HG03521 (cell line): ENCODE data around the gene RAB29.

Source experiments
- ATAC-seq: cut with Tn5 transposase; IDR thresholded peaks from one replicate; pipeline ENCODE4 v1.9.1; 2021; ENCODE audit warnings: mild to moderate bottlenecking, moderate library complexity; ENCODE audit not compliant: unreplicated experiment

Gene RAB29

DNA sequence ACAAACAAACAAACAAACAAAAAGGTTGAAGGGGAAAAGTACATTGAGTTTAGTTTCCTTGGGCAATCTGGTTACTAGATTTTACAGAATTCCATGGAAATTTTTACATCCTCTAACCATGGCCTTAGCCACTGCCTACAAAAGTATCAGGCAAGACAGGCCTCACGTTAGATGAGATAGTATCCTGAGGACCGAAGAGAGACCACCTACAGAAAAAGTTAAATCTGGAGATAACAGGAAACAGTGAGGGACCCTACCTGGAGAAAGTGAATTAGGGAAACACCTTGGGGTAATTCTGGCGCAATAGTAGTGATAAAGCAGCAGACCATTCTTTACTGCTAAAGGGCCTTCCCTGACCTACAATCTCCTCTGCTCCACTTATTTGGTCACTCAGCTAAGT, 8.7 kb downstream of the RAB29 start:
- ATAC-seq = no peak

DNA sequence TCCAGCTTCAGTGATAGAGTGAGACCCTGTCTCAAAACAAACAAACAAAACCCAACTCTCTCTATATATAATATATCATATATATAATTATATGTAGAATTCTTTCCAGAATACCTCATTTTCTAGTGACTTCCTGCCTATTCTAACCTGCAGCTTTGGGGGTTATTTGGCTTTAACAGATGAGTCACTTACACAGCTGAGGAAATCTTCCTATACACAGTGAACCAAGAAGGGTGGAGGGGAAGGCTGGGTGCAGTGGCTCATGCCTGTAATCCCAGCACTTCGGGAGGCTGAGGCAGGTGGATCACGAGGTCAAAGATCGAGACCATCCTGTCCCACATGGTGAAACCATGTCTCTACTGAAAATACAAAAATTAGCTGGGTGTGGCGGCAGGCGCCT, 9.2 kb downstream of the RAB29 start:
- ATAC-seq = no peak

DNA sequence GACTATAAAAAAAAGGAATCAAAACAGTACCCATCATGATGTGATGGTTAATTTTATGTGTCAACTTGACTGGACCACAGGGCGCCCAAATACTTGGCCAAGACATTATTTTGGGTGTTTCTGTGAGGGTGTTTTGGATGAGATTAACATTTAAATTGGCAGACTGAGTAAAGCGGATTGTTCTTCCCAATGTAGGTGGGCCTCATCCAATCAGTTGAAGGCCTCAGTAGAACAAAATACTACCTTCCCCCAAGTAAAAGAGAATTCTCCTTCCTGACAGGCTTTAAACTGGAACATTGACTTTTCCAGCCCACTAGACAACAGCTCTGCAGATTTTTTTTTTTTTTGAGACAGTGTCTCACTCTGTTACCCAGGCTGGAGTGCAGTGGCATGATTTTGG, 10.7 kb downstream of the RAB29 start:
- ATAC-seq = no peak

DNA sequence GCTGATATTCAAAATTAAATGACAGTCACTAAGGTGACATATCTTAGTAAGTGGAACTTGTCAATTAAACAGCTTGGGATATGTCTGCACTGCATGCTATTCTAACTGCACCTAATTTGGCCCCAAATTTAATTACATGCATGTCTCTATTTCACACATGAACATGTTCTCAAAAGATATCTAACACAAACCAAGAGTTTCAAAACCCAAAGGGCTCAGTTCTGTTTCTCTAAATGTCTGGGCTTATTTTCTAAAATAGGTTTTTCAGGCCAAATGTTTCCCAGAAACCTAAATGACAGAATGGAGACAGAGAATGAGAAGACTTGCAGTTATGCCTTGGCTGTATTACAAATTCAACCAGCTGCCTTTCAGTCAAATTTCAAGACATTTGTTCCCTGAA, 11.3 kb downstream of the RAB29 start:
- ATAC-seq = no peak

DNA sequence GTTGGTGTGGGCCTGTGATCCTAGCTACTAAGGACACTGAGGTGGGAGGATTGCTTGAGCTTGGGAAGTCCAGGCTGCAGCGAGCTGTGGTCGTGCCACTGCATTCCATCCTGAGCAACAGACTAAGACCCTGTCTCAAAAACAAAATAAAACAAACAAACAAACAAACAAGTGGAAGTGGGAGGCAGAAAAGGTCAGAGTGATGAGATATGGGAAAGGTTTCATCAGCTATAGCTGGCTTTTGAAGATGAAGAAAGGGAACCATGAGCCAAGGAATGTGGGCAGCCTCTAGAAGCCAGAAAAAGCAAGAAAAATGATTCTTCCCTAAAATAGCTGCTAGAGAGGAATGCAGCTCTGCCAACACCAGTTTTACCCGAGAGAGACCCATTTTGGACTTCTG, 14.7 kb downstream of the RAB29 start:
- ATAC-seq = no peak

DNA sequence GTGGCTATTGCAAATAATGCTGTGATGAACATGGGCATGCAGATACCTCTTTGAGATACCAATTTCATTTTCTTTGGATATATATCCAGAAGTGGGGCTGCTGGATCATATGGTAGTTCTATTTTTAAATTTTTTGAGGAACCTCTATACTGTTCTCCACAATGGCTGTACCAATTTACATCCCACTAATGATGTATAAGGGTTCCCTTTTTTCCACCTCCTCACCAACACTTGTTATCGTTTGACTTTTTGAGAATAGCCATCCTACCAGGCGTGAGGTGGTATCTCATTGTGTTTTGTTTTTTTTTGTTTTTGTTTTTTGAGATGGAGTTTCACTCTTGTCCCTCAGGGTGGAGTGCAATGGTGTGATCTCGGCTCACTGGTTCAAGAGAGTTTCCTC, 18.7 kb downstream of the RAB29 start:
- no peak for ATAC-seq

DNA sequence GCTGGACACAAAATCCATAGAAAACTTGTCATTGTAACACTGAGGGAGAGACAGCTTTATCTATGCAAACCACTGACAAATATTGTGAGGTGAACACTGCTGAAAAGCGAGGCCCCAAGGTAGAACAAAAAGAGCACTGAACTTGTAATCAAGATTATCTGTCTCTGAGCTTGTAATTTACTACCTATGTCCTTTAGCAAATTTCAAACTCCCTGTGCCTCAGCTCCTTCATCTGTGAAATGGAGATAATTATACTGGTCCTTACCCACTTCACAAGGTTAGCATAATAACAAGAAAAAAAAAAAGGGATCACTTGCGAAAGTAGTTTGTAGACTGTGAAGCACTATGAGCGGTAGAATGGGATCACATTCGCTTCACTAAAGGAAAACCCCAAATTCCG, 20.4 kb downstream of the RAB29 start:
- no peak for ATAC-seq

DNA sequence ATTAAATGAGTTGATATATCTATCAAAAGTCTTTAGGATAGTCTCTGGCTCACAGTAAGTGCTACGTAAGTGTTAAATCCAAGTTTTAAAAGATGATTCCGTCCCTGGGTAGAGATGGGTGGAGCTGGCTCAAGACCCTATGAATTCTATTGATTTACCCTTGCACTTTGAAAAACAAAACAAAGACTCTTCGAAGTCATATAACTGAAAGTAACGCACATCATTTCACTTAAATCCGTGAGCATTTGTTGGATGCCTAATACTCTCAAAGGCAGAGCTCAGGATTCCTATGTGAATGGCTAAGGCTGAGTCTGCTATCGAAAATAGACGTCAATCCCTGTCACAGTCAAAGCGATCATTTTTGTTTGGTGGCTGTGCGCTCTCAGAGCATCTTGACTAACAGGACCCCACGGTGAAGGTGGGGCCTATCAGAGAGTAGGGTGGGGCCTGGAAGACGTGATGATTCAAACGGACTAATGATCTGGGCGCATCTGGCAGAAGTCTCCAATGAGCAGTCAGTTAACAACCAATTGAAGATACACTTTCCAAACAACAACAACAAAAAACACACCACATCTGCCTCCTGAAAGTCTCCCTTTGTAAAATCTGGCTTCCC, 24.1 kb downstream of the RAB29 start:
- ATAC-seq = no peak

DNA sequence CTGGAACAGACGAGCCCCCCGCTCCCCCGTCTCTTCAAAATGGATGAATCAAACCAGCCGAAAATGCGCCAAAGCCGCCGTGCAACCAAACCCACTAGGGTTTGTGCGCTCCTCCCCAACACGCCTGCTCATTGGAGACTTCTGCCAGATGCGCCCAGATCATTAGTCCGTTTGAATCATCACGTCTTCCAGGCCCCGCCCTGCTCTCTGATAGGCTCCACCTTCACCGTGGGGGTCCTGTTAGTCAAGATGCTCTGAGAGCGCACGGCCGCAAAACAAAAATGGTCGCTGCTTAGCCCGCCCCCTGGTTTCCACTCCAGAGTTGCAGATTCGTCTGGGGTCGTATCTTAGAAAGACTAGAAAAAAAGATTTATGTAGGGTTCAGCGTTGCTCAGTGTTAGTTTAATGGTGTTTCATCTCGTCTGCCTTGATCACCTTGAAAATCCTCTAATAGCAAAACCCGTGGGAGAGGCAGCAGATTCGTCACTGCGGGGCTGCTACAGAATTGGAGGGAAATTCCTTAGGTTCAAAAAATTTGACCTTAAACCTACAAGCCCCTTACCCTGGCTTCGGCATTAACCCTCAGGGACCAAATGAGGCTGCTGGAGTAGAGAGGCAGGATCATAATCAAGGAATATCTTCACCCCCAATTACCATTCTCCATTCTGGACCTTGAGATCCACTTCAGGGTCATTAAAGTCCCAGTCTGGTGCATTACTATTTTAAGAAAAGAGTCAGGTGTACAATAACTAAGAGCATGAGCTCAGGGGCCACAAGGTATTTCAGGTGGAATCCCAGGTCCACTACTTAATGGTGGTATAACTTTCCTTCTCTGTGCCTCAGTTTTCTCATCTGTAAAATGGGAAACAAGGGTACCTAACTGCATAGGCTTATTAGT, 24.9 kb downstream of the RAB29 start, which contains the start of gene NUCKS1:
TSS of gene NUCKS1 (minus strand) at position 45 of the 898 bp plus-strand sequence. CDS start 209 bp downstream, outside the sequence.
- peak; percentile 74 for ATAC-seq

DNA sequence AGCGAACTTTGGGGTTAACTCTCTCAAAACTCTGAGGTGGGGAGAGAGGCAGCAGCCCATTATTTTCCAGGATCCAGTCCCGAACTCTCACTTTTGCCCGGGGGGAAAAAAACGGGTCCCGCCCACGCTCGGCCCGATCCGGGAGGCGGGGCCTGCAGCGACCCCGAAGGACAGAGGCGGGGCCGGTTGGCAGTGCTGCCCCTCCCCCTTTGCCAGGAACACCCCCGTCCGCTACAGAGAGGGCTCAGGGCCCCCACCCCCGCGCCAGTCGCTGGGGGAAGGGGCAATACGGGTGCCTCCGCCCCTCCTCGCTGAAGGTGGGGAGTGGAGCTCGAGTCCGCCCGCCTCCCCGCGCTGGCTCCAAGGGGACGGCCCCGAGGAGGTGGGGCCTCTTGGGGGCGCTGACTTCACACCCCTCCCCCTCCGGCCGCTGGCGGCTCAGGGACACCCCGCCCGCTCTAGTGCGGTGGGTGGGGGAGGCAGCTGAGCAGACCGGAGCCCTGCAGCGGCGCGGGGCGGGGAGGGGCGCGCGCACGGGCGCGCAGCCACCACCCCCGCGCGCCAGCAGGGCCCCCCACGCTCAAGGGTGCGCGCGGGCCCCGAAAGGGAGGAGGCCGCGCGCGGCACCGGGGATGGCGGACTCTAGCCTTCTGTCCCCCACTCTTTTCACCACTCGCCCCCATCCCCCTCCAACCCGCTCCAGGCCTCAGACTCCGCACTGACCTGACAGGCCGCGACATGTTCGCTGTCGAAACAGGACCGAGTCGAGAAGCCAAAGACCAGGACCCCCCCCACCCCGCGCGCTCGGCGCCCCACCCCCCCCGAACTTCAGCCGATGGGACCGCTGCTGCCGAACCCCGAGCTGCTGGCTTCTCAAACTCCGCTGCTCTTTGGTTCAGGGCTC, 25.8 kb downstream of the RAB29 start:
- peak; percentile 73 for ATAC-seq

DNA sequence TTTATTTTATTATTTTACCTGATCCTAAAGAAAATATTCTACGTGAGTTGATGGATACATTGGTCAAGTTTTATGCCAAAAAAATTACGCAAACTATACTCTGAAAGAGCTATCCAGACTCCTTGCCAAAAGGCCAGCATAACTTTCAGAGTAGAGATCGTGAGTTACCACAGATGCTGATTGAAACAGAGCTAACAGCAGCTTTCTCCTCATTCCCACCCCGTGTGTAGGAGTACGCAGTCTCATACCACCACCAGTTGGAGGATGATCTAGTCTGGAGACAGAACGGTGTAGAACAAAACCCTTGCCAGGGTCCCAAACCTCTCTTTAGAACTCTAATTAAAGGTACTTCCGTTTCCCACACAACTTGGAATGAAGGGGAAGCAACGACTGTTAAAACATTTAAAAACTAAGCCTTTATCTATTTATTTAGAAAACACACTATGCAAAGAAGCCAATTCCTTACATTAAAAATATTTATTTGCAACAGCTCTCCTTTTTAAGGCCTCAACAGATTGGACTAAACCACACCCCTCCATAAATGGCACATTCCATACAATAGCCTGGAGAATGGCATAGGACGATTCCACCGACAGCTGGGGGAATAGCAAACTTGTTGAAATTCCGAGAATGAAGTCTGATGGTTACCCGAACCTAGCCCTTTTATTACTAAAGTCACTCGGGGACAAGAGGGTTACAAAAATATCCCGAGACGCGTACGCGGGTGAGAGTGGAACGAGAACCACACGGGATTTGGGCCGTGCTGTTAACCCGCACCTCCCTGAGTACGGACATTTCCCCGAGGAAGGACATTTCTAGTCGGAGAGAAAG, 26.7 kb downstream of the RAB29 start:
- peak; percentile 7 for ATAC-seq

DNA sequence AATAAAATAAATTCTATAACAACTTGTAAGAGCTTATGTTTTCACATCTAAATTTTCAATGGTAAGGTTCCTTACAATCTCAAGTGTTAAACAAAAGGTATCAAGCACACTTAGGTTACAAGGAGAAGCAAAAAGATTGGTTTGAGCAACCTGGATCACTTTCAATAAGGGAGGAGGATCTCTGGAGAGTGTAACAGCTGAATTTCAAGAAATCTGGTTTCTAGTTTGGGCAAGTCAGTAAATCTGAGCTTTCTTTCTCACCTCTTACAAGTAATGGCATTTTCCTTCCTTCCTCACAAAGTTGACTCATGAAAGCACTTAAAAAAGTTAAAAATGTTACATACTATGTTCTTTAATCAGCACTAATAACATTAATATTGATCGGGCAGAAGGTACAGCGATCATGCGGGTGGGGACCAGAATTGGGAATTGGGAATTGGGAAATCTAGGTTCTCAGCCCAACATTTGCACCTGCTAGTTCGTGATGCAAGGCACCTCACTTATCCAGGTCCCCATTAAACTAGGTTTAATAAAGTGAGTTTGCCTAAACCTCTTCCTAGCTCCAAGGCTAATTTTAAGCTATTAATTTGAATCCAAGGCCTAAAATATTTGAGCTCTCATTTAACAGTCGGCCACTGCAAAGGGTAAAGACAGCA, 28.4 kb downstream of the RAB29 start:
- ATAC-seq = no peak

DNA sequence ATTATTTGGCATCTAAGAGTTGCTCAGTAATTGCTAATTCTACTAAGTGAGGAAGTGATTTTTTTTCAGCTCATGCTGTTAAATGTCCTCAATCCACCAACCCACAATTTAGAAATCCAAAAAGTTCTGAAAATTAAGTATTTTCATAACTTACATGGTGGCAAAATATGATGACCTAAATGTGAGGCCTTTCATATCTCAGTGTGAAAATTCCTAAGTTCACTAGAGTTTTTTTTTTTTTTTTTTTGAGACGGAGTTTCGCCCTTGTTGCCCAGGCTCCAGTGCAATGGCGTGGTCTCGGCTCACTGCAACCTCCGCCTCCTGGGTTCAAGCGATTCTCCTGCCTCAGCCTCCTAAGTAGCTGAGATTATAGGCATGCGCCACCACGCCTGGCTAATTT, 30.9 kb downstream of the RAB29 start:
- ATAC-seq = no peak

DNA sequence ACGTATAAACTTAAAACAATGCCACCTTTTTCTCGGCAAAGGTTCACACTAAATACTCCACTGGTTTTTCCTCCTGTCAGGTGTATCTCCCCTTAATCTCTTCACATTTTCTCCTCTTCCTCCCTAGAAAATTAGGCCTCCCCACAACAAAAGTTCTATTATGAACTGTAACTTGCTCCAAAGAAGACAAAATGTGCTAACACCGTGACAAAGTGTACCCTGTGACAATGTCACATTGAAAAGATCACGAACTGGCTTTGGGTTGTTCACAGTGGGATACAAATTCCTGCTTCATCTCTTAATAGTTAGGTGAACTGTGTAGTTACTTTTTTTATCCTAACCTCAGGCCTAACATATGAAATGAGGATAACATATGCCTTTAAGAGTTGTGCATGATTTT, 31.3 kb downstream of the RAB29 start:
- ATAC-seq = no peak

DNA sequence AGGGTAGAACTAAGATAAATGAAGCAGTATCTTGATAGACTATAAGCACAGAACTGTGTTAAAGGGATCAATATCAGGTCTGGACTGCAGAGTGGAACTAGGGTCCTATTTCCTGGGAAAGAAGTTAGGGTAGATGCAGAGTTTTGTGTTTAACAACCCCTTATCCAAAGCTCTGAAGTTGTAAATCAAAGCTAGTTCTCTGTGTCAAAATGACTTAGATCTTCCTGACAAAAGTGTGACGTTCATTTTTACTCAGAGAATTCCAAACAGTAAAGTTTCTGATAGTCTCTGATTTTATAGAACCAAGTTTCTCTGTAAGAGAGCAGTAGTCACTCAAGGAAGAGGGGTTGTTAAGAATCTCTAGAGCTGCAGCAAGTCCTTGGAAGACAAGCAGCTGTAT, 33.6 kb downstream of the RAB29 start:
- no peak for ATAC-seq

DNA sequence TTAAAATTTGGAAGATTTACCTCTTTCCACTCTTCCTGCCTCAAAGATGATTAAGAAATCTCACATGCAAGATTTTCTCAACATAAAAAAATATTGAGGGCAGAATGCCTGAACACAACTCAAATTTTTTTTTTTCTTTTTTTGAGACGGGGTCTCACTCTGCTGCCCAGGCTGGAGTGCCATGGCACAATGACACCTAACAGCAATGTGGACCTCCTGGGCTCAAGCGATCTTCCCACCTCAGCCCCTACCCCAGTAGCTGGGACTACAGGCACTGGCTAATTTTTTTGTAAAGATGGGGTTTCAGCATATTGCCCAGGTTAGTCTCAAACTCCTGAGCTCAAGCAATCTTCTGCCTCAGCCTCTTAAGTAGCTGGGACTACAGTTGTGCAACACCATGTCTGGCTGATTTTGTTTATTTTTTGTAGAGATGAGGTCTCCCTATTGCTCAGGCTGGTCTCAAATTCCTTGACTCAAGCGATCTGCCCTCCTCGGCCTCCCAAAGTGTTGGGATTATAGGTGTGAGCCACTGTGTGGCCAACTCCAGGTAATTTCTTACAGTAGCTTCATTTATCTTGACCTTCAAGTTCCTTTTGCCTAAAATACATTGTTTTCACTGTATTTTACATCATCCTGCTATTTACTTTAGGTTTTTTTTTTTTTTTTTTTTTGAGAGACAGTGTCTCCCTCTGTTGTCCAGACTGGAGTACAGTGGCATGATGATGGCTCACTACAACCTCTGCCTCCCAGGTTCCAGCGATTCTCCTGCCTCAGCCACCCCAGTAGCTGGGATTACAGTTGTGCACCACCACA, 35.7 kb downstream of the RAB29 start:
- no peak for ATAC-seq

DNA sequence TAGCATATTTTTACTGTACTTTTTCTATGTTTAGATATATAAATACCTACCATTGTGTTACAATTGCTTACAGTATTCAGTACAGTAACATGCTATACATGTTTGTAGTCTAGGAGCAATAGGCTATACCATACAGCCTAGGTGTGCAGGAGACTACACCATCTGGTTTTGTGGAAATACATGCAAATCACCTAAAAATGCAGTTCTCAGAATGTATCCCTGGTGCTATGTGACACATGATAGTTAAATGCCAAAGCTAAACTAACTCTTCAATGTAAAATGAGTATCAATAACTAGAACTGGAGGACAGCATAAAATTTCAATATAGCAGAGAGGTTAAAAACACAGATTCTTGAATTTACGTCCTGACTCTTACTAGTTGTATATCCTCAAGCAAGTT, 40.1 kb downstream of the RAB29 start:
- ATAC-seq = no peak

DNA sequence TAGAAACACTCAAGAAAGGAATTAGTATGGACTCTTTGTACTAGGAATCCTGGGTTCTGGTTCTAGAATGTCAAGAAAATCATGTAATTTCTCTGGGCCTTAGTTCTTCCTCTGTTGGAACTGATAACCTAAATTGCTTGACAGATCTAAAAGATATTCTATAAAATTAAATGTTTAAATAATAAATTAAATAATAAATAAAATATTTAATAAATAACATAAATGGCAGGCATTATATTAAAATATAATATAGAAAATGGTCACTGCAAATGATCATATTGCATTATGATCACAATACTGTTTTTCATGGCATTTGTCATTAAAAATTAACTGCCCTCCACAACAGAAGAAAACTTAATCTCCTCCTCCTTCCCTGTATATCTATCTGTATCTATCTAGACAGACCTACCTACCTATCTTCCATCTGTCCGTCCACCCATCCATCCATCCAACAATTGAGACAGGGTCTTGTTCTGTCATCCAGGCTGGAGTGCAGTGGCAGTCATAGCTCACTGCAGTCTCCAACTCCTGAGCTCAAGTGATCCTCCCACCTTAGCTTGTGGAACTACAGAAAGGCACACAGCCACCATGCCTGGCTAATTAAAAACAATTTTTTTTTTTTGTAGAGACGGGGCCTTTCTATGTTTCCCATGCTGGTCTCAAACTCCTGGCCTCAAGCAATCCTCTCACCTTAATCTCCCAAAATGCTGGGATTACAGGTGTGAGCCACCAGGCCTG, 41.7 kb downstream of the RAB29 start:
- ATAC-seq = no peak
